GM18511 (cell line): Measurements from ENCODE around the gene DEDD2.
"Not testable (repeated sequence)": the region's sequence is repeated elsewhere in the genome, so short reads cannot be mapped to it uniquely, and the experiment has no call there.

Experiments
- ATAC-seq: cut with Tn5 transposase; IDR thresholded peaks from one replicate; pipeline ENCODE4 v1.9.1; 2021; ENCODE audit warnings: mild to moderate bottlenecking, moderate library complexity; ENCODE audit not compliant: unreplicated experiment

Gene DEDD2, protein sequence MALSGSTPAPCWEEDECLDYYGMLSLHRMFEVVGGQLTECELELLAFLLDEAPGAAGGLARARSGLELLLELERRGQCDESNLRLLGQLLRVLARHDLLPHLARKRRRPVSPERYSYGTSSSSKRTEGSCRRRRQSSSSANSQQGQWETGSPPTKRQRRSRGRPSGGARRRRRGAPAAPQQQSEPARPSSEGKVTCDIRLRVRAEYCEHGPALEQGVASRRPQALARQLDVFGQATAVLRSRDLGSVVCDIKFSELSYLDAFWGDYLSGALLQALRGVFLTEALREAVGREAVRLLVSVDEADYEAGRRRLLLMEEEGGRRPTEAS

GRCh38 chr19:42217520-42218437 is at the start of gene DEDD2:
TSS of gene DEDD2 (minus strand) at chr19:42217677. CDS start at chr19:42217007, 670 bp downstream.
- ATAC-seq, result peak; percentile 75

DNA sequence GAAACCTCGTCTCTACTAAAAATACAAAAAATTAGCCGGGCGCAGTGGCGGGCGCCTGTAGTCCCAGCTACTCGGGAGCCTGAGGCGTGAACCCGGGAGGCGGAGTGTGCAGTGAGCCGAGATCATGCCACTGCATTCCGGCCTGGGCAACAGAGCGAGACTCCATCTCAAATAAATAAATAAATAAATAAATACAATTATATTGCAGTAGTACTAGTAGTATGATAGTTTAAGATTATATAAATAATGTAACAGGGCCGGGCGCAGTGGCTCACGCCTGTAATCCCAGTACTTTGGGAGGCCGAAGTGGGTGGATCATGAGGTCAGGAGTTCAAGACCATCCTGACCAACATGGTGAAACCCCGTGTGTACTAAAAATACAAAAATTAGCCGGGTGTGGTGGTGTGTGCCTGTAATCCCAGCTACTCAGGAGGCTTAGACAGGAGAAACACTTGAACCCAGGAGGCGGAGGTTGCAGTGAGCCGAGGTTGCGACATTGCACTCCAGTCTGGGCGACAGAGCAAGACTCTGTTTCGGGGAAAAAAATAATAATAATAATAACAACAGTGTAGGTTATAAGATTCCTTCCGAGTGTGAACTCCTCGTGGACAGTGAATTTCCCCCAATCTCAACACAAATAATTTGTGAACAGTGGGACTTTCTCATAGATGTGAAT is 49.6 kb upstream of the DEDD2 start:
- not testable (repeated sequence) for ATAC-seq

DNA sequence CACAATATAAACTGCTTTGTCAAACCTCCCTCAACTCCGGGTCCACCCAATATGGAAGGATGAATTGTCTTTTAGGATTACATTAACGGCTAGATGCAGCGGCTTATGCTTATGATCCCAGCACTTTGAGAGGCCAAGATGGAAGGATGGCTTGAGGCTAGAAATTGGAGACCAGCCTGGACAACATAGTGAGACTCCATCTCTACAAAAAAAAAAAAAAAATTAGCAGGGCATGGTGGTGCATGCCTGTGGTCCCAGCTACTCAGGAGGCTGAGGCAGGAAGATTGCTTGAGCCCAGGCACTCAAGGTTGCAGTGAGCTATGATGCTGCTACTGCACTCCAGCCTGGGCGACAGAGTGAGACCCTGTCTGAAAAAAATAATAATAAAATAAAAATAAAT is 48.6 kb upstream of the DEDD2 start:
- ATAC-seq, result not testable (repeated sequence)

GRCh38 chr19:42261763-42262162 is 44.3 kb upstream of the DEDD2 start:
- ATAC-seq, result no peak

GRCh38 chr19:42257842-42258241 is 40.4 kb upstream of the DEDD2 start:
- not testable (repeated sequence) for ATAC-seq

DNA sequence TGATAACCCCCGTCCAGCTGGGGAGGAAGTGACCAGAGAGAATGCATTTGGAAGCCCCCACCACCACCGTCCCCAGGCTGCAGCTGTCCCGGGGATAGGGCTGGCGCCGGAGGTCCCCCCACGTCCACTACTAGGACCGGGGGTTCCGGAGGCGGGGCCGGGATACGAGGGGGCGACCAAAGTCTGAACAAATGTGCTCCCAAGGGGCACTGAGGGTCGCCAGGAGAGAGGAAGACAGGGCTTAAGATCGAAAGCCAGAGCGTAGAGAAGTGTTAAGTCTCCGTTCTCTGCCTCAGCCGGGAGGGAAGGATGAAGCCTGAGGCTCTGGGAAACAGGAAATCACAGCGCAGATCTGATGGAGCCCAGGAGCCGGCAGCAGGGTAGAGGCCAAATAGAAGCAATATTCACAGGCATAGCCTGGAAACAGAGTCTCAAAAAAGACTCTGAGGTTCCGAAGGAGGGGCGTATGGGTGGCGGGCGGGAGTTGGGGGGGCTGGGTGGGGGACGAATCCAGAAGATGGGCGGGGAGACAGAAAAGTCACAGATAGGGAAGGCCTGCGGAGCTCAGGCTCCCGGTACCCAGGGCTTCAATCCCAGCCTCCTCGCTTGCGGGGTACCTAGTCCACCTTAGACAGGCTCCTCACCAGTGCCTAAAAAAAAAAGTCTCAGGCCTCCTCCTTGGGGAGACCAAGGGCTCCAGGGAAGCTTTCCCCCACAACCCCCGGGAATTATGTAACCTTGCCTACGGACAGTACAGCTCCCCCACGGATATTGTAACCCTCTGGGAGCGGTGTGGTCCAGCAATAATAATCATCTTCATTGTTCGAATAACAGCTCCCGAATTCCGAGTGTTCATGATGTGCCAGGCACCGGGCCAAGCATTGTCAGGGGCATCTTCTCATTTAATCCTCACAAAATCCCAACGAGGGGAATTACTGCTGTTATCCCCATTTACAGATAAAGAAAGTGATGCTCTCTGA is 38.6 kb upstream of the DEDD2 start:
- ATAC-seq, result no peak

- ATAC-seq, result peak; percentile 62
Measured at GRCh38 chr19:42254850-42255765, 37.6 kb upstream of the DEDD2 start, which contains the start of gene ERF. TSS of gene ERF (minus strand) at chr19:42255128. CDS start at chr19:42254999, 129 bp downstream.

DNA sequence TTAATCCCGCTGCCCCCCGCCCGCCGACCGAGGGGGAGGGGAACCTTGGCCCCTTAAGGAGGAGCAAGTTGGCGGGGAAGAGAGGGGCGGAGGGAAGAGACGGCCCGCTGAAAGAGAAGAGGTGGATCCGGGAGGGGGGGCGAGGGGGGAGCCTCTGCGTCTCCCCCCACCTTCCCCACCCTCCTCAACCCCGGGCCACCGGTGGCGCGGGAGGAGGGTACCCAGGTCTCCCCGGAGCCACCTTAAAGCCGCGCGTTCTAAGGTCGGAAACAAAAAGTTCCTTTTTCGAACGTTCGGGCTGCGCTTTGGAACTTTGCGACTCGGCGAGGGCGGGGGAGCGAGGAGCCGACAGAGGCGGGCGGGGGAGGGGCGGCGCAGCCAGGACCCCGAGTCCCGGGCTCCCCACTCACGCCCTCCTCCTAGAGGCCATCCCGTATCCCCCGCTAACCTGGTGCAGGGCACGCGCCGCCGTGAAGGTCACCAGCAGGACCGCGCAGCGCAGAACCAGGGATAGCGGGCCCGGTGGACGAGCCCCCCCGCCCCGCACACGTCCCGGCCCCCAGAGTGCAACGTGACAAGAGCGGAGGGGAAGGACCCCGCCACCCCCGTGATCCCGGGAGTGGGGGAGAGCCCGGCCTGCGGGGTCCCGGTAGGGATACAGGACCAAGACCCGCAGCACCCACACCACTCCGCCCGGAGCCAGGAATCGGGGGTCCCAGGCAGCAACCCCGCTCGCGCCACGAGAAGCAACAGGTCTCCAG is 36.8 kb upstream of the DEDD2 start:
- peak; percentile 33 for ATAC-seq

DNA sequence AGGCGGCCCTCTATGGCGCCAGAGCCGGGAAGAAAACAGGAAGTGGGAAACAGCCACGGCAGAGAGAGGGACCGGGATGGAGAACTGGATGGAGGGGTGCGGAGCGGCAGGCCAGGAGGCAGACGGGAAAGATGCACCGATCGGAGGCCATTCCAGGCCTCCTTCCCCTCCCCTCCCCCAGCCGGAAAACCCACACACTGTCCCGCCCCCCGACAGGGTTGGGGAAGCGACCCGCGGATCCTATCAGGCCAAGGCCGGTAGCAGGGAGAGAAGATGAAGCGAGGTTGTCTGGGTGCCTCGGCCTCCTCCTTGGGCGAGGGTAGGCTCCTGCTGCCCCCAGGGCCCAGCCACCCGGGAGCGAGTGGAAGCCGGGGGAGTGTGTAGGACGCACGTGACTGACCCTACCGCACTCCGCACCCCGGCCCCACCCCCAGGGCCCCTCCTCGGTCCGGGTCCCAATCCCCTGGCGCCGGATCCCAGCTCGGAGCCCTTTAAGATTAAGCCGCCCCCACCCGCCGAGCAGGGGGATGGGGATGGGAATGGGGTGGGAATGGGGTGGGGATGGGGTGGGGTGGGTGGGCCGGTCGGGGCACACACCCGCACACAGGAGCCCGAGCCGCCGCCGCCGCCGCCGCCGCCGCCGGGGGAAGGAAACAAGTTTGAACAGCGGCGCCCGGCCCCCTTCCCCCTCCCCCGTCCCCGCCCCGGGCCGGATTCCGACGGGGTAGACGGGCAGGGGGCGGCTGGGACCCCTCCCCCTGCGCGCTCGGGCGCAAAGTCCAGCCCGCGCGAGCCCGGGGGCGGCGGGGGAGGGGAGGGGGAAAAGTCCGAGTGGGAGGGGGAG is 36.0 kb upstream of the DEDD2 start:
- peak; percentile 27 for ATAC-seq

DNA sequence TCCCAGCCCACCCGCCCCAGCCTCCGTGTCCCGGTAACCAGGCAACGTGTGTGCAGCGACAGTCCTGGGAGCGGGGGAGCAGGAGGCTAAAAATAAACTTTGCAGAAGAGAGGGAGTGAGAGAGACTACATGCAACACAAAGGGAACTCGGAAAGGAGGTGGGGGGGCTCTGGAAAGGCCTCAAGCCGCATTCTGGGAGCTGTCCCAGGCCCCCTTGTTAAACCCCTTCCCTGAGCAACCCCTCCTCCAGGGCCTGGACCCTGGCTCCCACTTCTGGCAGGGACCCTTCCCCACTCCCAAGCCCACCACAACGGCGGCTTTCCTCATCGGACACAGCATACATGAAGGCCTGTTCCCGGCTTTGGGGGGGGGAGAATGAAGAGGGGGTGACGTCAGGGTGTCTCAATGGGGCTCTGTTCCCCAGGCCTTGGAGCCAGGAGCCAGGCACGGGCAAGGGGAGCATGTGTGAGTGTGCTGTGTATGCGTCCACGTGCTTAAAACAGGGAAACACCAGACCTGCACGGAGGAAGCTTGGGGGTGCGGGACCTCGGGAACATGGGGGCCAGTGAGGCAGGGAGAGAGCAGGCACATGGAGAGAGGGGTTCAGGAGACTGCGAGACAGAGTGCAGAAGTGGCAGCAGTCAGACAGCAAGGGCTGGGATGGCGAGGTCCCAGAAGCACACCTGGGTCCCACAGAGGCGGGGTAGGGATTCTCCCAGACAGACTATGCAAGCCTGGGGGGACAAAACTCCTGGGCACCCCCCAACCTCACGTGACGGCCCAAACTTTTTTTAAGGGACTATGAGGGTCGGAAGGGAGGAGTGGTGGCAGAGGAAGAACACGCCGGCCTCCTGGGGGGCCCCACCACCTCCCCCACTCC is 35.1 kb upstream of the DEDD2 start:
- ATAC-seq, result no peak

DNA sequence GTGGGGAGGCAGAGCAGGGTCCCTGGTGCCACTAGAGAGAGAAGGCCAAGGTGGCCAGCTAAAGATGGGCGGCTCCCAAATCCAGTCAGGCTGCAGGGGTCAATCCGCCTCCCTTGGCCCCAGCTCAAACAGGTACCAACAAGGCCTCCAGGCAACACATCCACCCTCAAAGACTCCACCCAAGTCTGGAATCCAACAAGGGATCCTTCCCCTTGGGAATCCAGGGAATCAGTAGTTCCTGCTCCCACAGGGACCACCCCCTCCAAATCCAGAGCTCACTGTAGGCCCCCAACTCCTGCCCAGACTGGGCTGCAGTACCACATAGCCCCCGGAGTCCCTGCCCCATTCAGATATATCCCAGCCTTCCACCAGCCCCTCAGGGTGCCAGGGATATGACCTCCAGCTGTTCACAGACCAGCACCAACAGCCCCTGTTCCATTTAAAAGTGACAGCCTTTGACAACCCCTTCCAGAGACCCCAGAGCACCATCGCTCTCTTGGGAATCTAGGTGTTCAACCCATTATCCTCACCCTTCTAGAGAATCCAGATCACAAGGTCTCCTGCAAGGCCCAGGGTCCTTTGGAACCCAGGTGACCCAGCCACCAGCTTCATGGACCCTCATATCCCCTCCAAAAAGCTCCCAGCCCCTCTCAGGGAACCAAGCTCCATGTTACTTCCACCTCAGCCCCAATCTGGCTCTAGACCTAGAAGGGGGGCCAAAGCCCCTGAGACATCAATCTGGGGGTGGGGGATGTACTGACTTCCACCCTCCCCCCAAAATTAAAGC is 34.3 kb upstream of the DEDD2 start:
- no peak for ATAC-seq

DNA sequence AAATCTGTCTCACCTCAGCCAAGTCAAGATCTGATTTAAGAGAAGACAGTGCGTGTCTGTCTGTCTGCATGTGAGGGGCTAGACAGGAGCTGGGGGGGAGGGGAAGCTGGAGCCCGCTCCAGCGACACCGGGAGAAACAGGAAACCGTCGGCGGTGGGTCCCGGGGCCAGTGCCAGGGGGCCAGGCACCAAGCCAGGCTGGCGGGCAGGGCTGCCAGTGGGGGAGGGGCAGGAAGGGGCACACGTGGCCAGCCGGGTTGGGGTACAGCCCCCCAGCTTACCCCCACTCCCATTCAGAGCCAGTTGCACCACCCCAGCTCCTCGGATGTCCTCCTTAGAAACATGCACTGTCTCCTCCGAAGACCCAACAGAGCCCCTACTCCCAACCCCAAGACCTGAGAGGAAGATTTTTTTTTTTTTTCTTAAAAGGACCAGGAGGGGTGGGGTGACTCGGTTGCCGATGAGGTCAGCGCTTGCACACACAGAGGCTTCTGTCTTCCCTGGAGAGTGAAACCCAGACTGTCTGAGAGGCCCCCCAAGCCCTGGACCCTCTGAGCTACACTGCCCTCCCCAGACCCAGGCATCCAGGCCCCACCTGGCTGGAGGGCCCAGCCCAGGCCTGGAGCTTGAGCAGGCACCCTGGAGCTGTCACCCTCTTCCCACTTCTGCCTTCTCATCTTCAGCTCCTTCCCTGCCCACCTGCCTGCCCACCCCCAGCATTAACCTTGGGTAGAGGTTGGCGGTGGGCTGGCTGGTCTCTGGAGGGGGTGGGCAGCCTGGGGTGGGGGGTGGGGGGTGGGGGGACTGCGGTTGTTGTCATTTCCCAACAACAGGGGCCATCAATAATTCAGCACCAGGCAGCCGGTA is 33.4 kb upstream of the DEDD2 start:
- no peak for ATAC-seq

DNA sequence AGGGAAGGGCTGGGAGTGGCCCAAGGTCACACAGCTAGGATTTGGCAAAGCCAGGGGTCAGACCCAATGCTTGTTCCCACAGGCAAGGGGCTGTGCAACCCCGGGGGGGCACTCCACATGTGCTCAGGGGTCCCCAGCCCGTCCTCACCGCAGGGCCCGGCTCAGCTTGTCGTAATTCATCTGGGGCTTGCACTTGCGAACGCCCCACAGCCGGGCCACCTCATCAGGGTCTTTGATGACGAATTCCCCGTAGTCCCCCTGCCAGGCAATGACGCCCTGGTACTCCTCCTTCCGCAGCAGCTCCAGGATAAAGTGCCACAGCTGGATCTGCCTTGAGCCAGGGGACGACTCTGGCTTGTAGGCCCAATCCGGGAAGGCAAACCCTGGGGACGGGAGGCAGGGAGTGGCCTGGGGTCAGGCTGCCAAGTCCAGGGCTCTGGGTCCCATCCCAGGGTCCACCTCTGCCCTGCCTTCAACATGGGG is 32.7 kb upstream of the DEDD2 start:
- ATAC-seq, result no peak

- no peak for ATAC-seq
Measured at GRCh38 chr19:42249769-42250168, 32.3 kb upstream of the DEDD2 start.
